HG03432 (cell line): Measurements from ENCODE around the gene IL27RA.
A peak's percentile ranks its signal among the peaks of the same experiment; 100 is the strongest.

ENCODE experiments used
- ATAC-seq: cut with Tn5 transposase; IDR thresholded peaks from one replicate; pipeline ENCODE4 v1.9.1; 2021; ENCODE audit warnings: mild to moderate bottlenecking, moderate library complexity; ENCODE audit not compliant: unreplicated experiment

IL27RA gene

DNA sequence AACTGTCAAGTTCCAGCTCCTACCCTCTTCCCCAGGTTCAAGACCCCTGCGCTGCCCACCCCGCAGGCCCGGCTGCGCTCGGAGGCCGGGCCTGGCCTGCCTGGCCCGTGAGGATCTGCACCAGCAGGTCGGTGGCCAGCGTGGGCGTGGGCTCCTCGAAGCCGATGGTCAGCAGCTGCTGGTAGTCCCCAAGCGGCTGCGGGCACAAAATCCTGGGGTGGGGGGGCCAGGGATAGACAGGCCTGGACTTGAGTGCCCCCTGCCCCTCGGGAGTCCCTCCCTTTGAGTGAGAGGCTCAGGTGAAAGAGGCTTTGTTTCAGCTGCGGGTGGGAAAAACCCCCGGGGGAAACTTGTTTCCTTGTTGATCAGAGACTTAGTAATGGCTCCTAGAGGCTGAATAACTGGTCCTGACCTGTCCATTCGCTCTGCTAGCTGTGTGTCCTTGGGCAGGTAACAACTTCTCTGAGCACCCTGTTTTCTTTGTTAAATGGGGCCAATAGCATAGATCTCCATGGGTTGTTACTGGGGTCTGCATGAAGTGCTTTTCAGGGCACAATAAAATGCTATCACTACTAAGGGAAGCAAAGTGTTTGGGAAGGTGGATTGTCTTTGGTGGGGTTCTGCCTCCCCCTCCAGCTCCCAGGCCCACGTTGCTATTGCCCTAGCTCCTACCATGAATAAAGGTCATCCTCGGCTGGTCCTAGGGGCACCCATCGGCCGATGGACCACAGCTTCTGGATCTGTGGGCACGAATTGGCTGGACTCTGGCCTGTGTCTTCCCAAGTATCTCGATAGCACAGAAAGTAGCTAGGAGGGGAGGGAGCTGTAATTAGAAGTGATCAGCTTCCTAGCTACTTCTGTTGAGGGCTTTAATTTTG is 50.5 kb downstream of the IL27RA start:
- peak; percentile 15 for ATAC-seq

- ATAC-seq: no peak
These were observed 51.1 kb downstream of the IL27RA start for GRCh38 chr19:14082675-14082960.

DNA sequence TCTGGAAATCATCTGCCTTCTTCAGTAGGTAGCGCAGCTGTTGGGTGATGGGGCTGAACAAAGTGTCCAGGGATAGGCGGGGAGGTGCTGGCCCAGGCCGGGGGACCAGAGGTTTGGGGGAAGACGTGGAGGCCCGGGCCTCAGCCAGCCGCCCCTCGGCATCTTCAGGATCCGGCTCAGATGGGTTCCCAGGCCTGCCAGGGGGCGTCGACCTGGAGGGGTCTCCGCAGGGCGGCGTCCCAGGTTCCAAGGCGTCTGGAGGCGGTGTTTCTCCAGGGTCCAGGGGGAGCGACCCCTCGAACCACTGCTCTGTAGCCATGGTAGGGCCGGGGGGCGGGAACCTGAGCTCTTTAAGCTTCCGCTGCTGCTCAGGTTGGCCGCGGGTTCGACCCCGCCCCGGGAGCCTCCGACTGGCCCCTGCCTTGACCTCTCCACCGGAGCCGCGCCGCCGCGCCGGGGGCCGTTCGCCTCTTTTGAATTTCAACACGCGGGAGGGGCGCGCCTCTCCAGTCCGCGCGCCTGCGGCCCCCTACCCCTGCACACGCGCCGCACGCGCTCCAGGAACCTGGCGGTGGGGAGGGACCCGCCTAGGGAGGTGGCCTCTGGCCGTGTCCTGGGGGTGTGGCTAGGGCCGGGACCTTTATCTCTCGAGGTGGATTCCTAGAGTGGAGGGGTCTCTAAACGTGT is 53.9 kb downstream of the IL27RA start, which contains the start of gene C19orf67:
Gene C19orf67, minus strand, starts transcription at position 475 of the 687 bp plus-strand sequence. Its CDS starts 156 bp downstream, at position 319.
- no peak for ATAC-seq

GRCh38 chr19:14086098-14086497 is 54.5 kb downstream of the IL27RA start:
- ATAC-seq: no peak

GRCh38 chr19:14088634-14089411 is 57.3 kb downstream of the IL27RA start:
- no peak for ATAC-seq

GRCh38 chr19:14089412-14089661 is 57.8 kb downstream of the IL27RA start:
- no peak for ATAC-seq

DNA sequence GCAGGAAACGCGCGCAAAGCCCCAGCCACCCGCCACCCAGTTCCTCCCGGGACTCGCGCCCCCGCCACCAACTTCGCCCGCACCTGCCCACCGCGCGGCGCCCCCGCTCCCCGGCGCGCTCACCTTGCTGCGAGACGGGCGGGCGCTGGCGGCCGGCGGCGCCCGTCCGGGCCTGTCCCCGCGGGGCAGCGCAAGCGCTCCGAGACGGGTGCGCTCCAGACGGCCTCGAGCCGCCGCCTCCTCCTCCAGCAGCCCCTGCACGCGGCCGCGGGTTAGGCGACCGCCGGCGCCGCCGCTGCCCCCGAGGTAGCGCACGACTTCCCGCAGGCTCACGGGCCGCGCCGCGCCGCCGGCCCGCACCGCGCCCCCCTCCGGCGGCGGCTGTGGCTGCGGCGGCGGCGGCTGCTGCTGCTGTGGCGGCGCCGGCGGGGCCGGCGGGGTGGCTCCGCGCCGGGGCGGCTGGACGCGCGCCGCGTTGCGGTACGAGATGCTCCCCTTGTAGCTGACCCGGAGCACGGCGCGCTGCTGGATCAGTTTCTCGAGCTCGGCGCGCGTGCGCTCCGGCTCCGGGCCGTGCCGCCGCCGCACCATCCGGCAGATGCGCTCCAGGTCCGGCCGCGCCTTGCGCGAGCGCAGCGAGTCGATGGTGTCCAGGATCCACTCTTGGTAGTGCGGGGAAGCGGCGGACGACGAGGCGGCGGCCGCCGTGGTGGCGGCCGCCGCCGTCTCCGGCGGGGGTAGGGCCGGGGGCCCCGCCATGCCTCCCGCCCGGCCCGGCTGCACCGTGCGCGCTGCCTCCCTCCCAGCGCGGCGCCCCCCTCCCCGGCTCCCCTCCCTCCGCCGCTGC is 58.3 kb downstream of the IL27RA start:
- no peak for ATAC-seq

DNA sequence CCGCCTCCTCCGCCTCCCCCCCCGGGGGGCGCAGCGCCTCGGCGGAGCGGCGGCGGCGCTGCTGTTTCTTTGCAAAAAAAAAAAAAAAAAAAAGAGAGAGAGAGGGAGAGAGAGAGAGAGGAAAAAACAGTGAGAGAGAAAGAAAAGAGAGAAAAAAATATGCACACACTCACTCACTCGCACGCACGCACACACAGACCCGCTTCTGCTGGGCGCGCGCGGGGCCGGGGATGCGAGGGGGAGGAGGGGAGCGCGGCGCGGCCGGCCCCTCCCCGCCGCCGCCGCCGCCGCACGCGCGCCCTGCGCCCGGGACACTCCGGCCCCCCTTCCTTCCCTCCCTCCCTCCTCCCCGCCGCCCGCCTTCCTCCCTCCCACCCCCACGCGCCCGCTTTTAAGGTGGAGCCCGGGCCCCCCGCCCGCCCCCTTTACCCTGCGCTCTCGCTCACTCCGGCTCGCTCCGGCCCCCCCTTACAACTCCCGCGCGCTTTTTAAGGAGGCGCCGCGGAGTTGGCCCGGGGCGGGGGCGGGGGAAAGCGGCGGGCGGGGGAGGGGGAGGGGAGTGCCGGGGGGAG is 59.0 kb downstream of the IL27RA start, which contains the start of gene SAMD1:
Gene SAMD1, minus strand, starts transcription at position 243 of the 572 bp plus-strand sequence.
- ATAC-seq: peak; percentile 45

DNA sequence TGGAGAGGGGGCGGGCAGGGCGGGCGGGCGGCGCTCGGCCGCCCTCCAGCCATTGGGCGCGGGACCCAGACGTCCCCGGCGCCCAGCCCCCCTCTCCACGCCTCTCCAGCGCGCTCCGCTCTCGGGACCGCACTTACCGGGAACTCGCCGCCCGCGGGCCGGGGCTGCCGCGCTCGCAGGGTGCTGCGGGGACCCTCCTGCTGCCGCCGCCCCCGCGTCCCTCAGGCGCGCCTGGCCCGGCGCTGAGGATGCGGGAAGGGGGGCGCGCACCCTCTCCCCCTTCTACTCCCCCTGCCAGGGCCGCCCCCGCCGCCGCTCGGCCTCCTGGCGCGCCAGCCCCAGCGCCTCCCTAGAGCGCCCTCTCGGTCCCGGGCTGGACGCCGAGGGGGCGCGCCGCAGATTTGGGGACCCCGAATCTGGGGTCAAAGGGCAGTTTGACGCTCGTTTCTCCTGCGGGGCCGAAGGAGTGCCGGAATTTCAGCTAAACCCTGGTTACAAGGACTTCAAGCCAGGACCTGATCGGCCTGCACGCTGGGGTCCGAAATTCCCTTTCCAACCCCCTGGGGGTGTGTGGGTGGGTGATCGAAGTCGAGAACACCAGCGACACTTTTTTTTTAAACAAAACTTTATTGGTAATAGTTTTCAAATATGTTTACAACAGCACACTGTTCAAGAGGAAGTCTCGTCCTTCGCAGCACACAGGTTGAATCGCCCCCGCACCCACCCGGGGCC is 59.7 kb downstream of the IL27RA start:
- ATAC-seq: peak; percentile 58

GRCh38 chr19:14091813-14092462 is 60.4 kb downstream of the IL27RA start:
- peak; percentile 9 for ATAC-seq

GRCh38 chr19:14093117-14093823 is 61.7 kb downstream of the IL27RA start:
- ATAC-seq: no peak

DNA sequence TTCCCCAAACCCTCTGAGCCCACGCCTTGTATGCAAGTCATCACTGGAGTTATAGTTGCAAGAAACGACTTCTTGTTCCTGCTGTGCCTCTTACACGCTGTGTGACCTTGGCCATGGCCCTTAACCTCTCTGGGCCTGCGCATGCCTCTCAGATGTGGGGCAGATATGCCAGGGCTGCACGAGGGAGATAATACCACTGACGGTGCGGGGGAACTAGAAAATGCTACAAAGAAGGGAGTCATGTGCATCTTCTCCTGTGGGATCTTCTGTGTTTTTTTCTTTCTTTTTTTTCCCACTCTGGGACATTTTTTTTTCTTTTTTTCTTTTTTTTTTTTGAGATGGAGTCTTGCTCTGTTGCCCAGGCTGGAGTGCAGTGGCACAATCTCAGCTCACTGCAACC is 63.3 kb downstream of the IL27RA start:
- ATAC-seq: no peak

DNA sequence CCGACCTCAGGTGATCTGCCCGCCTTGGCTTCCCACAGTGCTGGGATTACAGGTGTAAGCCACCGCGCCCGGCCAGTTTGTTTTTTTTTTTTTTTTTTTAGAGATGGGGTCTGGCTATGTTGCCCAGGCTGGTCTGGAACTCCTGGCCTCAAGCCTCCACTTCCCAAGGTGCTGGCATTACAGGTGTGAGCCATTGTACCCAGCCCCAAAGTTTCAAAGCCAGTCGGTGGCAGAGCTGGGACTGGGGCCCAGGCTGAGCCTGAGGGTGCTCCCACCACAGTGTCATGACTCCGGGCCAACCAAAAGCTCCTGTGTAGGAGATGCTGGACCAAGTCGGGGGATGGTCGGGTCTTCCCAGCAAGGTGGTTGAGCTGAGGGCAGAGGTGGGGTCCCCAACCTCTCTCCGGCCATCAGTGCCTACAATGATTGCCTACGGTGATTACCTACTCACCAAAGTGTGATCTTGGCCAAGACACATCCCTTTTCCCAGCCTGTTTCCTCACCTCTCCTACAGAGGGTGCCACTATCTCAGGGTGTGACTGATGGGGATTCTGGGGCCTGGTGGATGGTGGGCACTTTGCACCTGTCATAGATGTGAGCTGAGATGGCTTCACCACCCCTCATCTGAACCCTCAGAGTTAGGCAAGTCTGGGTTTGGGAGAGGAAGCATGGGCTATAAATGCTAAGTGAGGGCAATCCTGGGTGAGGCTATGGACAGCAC is 64.9 kb downstream of the IL27RA start:
- no peak for ATAC-seq

DNA sequence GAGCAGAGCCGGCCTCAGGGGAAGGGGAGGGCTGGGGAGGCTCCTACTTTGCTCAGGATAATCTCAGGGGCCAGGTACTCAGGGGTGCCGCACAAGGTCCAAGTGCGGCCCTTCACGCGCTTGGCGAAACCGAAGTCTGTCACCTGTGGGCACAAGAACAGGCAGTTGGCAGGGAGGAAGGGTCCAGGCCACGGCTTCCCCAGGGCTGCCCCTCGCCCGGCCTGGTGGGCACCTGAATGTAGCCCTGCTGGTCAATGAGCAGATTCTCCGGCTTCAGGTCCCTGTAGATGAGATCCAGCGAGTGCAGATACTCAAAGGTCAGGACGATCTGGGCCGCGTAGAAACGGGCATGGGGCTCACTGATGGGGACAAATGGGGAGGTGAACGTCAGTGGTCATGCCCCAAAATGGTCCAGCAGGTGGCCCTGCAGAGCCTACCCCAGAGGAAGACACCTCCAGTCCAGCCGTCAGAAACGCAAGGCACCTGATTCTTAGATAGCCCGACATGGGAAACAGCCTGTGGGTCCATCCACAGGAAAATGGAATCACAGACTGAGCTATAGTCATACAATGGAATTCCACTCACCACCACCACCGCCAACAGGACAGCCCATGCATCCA is 66.1 kb downstream of the IL27RA start:
- ATAC-seq: no peak

- no peak for ATAC-seq
These were observed 69.5 kb downstream of the IL27RA start for GRCh38 chr19:14101003-14101545.

DNA sequence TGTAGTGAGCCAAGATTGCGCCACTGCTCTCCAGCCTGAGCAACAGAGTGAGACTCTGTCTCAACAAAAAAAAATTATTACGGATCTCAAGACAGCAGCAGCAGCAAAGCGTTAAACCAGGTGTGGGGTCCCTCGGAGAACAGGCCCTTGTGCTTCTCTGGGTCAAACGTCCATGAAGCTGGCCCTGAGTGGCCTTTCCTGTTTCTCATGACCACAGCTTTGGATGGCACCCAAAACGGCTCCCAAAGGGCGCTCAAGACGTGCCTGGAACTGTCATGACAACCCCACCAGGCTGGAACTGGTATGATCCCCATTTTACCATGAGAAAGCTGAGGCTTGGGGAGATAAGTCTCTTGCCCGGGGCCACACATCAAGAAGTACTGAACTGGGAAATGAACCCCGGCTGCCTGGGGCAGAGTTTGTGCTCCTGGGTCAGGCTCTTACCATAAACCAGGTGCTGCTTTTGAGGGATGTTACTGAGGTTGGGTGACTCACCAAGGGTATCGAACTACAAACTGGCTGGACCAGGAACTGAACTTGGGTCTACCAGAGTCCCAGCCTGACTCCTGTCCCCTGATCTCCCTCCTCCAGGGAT is 70.6 kb downstream of the IL27RA start:
- ATAC-seq: no peak

DNA sequence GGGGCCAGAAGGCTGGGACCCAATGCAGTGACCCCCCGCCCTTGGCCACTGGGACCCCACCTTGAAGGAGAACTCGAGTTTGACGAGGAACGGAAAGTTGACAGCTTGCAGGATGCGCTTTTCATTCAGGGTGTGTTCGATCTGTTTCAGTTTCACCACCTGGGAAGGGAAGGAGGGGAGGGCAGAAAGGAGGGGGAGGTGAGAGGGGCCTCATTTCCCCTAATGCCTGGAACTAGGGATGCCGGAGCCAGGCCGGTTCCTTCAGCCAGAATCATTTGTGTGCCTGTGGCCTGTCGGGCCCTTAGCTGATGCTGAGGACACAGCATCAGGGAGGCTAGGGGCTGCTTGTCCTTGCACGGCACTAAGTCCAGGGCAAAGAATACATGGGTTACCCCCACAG is 71.2 kb downstream of the IL27RA start:
- no peak for ATAC-seq
